K562 (cell line): Measurements from ENCODE around the gene PLA2G12B. TPM values are rescaled to one million over a fixed set of nuclear protein-coding genes. Genes with fewer than 3 reads are reported as not detected.
A peak's percentile ranks its signal among the peaks of the same experiment; 100 is the strongest.

ENCODE experiments used
- ATAC-seq: fragments of 200-7000 bp; cut with Tn5 transposase; 3 replicates; pipeline ENCODE4 v1.9.1; 2020; ENCODE audit warnings: moderate library complexity
- BruUV-seq: library from RNA; stranded (reverse); fragments of 400-500 nt; replicated peaks from 2 replicates; lab custom pipeline; 2021; lab: Mats Ljungman, UMichigan
- CTCF ChIA-PET: fragments of 300-600 bp; formaldehyde crosslinking; extraction: SDS; loops from one replicate; lab custom pipeline; 2021; ENCODE audit warnings: low intra/inter-chr PET ratio; lab: Yijun Ruan, JAX
- POLR2A ChIA-PET: fragments of 300-600, 350-650 bp; sonication (Branson Sonifier 250); formaldehyde crosslinking; extraction: SDS; loops from one replicate; lab custom pipeline; 2021; ENCODE audit warnings: antibody characterized with exemption, inconsistent platforms; lab: Yijun Ruan, JAX
- DNase-seq, 4 experiments: peaks; one replicate each; pipeline versions ENCODE4 v3.0.0 to v3.0.0-alpha.2; 2011 to 2018; ENCODE audit warnings: low spot score in 3 of 4, mixed read lengths in 3 of 4; ENCODE audit errors: extremely low read depth in 1 of 4
- FAIRE-seq: peaks from 2 replicates; lab custom pipeline; 2011; peaks lifted over from hg19 to GRCh38; lab: Jason Lieb, UNC
- H2AFZ ChIP-seq: 2 replicates; pipeline ENCODE4 v1.6.0; 2011; ENCODE audit warnings: low read depth, low read length, control low read depth, inconsistent platforms
- H3K27ac ChIP-seq: fragments of 200-600 bp; 3 replicates; pipeline ENCODE4 v1.8.0; 2011; ENCODE audit warnings: low read depth, mild to moderate bottlenecking, control low read depth, inconsistent platforms, low read length, moderate library complexity, mixed read lengths; ENCODE audit errors: extremely low read depth
- H3K27me3 ChIP-seq, 2 experiments: fragments of 300-600 bp in 1 of 2; 2 replicates in 1 of 2; 3 replicates in 1 of 2; pipeline versions ENCODE4 v1.6.0 to v1.8.0; 2011; ENCODE audit warnings: inconsistent platforms in 2 of 2, low read length in 2 of 2, mild to moderate bottlenecking in 1 of 2, mixed read lengths in 1 of 2, moderate library complexity in 1 of 2; ENCODE audit not compliant: control insufficient read depth in 2 of 2, insufficient read depth in 2 of 2
- H3K36me3 ChIP-seq: fragments of 300-600 bp; 3 replicates; pipeline ENCODE4 v1.8.0; 2011; ENCODE audit warnings: mild to moderate bottlenecking, low read length, inconsistent platforms; ENCODE audit not compliant: control insufficient read depth, insufficient read depth
- H3K4me1 ChIP-seq, 2 experiments: fragments of 200-600 bp in 1 of 2; replicated peaks in 1 of 2; 2 replicates in 1 of 2; 3 replicates in 1 of 2; pipeline versions ENCODE4 v1.5.1 to v1.8.0; 2011; ENCODE audit warnings: inconsistent platforms in 2 of 2, low read length in 2 of 2, mild to moderate bottlenecking in 1 of 2, mixed read lengths in 1 of 2, moderate library complexity in 1 of 2; ENCODE audit not compliant: control insufficient read depth in 2 of 2, insufficient read depth in 2 of 2
- H3K4me2 ChIP-seq: 2 replicates; pipeline ENCODE4 v1.6.1; 2011; ENCODE audit warnings: low read length, control low read depth, inconsistent platforms, mixed read lengths; ENCODE audit not compliant: insufficient read depth
- H3K4me3 ChIP-seq: fragments of 200-600 bp; sonication (generic), shearing (Covaris generic); 2 replicates; pipeline ENCODE4 v1.5.1; 2016; ENCODE audit warnings: control low read depth, inconsistent platforms
- H3K79me2 ChIP-seq: fragments of 200-600 bp; 3 replicates; pipeline ENCODE4 v1.8.0; 2011; ENCODE audit warnings: low read length, inconsistent platforms; ENCODE audit not compliant: control insufficient read depth, insufficient read depth
- H3K9ac ChIP-seq, 2 experiments: 2 replicates each; pipeline versions ENCODE4 v1.6.0 to v1.6.1; 2011; ENCODE audit warnings: low read depth in 2 of 2, low read length in 2 of 2, control low read depth in 1 of 2, inconsistent platforms in 1 of 2, mild to moderate bottlenecking in 1 of 2, mixed read lengths in 1 of 2; ENCODE audit not compliant: insufficient read depth in 1 of 2
- H3K9me1 ChIP-seq: one replicate; pipeline ENCODE4 v1.6.0; 2011; ENCODE audit warnings: inconsistent platforms, mild to moderate bottlenecking, low read length, moderate library complexity; ENCODE audit not compliant: control insufficient read depth, insufficient read depth
- H3K9me3 ChIP-seq: replicated peaks from 2 replicates; pipeline ENCODE4 v1.5.1; 2011; ENCODE audit warnings: low read depth, low read length, inconsistent platforms; ENCODE audit not compliant: control insufficient read depth, insufficient read depth
- H4K20me1 ChIP-seq: replicated peaks from 2 replicates; pipeline ENCODE4 v1.6.1; 2011; ENCODE audit warnings: low read length, inconsistent platforms, mixed read lengths; ENCODE audit not compliant: control insufficient read depth, insufficient read depth
- CUX1 ChIP-seq: fragments of 200-800 bp; sonication (Bioruptor generic); IDR thresholded peaks from 2 replicates; pipeline ENCODE4 v1.6.1; 2016; ENCODE audit warnings: missing genetic modification characterization, missing compliant biosample characterization
- JUN ChIP-seq, 2 experiments: sonication (generic) in 1 of 2; formaldehyde crosslinking in 1 of 2; IDR thresholded peaks; 2 replicates each; pipeline versions ENCODE4 v1.6.1 to v1.8.0; 2012 to 2022; ENCODE audit warnings: borderline replicate concordance in 2 of 2, mild to moderate bottlenecking in 2 of 2, improper control_type of control experiment in 1 of 2, low read depth in 1 of 2, low read length in 1 of 2, missing genetic modification reagents in 1 of 2
- KAT2B ChIP-seq: IDR thresholded peaks from one replicate; pipeline ENCODE4 v1.6.1; 2012; ENCODE audit warnings: low read depth, mild to moderate bottlenecking, control low read depth, inconsistent platforms, low read length, moderate library complexity
- MAFG ChIP-seq: fragments of 450-650 bp; conservative IDR thresholded peaks from 2 replicates; pipeline ENCODE4 v1.6.1; 2016; ENCODE audit warnings: missing genetic modification characterization, missing compliant biosample characterization
- NFIX ChIP-seq: fragments of 250-450 bp; sonication (Bioruptor Pico); IDR thresholded peaks from 2 replicates; pipeline ENCODE4 v1.4.0; 2020; ENCODE audit warnings: low read depth, mild to moderate bottlenecking, moderate library complexity
- PATZ1 ChIP-seq: fragments of 250-450 bp; sonication (Bioruptor Pico); IDR thresholded peaks from 2 replicates; pipeline ENCODE4 v1.5.0; 2020; ENCODE audit warnings: mild to moderate bottlenecking, borderline replicate concordance
- RAD21 ChIP-seq, 2 experiments: fragments of 250-450 bp in 1 of 2; fragments of 450-650 bp in 1 of 2; sonication (Bioruptor Pico) in 1 of 2; formaldehyde crosslinking in 1 of 2; IDR thresholded peaks in 1 of 2; conservative IDR thresholded peaks in 1 of 2; 2 replicates each; pipeline versions ENCODE4 v1.4.0 to v1.8.0; 2020 to 2022; ENCODE audit warnings: mild to moderate bottlenecking in 2 of 2, moderate library complexity in 1 of 2
- ZNF449 ChIP-seq: fragments of 250-450 bp; sonication (Bioruptor Pico); IDR thresholded peaks from 2 replicates; pipeline ENCODE4 v1.8.0; 2022; ENCODE audit warnings: moderate library complexity, mild to moderate bottlenecking, inconsistent platforms
- WGBS: fragments of 100-300 bp; shearing (Covaris generic); methylation state at CpG from one replicate; pipeline ENCODE4 v1.1.6; 2016; ENCODE audit warnings: low coverage, mixed read lengths; ENCODE audit not compliant: insufficient coverage; ENCODE audit errors: missing lambda C conversion rate; 5-methylcytosine and 5-hydroxymethylcytosine counted together
- in situ Hi-C: fragments of 300-500 bp; cut with MboI; formaldehyde crosslinking; loops from 4 replicates; pipeline ENCODE4 v1.15.0; 2018; ENCODE audit warnings: inconsistent platforms, mixed read lengths
- intact Hi-C: fragments of 100-400 bp; cut with micrococcal nuclease; formaldehyde crosslinking; loops from 2 replicates; pipeline ENCODE4 v1.14.2; 2022
- polyA plus RNA-seq, 8 experiments: library from polyadenylated mRNA; depleted of rRNA in 4 of 8; stranded (reverse) in 5 of 8; unstranded in 3 of 8; fragments of >200 nt; fragmentation: Nextera tagmentation in 2 of 8; fragmentation: Illumina TruSeq in 1 of 8; extraction: Ambion mirVana in 2 of 8; extraction: Trizol in 1 of 8; gene quantifications; 2 replicates each; pipeline versions ENCODE4 v1.2.1 to v1.2.3, GENCODE V29; 2011 to 2014; ENCODE audit warnings: inconsistent platforms in 1 of 8, missing spikeins in 1 of 8
- total RNA-seq, 7 experiments: library from RNA; depleted of rRNA in 6 of 7; stranded (reverse); fragments of >200 nt in 6 of 7; fragmentation: Illumina TruSeq in 2 of 7; extraction: Trizol in 2 of 7; gene quantifications; 2 replicates each; pipeline versions ENCODE4 v1.2.1 to v1.2.3, GENCODE V29; 2011 to 2021; ENCODE audit warnings: low replicate concordance in 1 of 7
- TF ChIP-seq, protein P1 (sequence below), 3 experiments: IDR thresholded peaks in 2 of 3; conservative IDR thresholded peaks in 1 of 3; 2 replicates each; pipeline ENCODE4 v1.5.1; 2011 to 2012; ENCODE audit warnings: low read length in 3 of 3, mild to moderate bottlenecking in 3 of 3, control low read depth in 2 of 3, improper control_type of control experiment in 1 of 3, inconsistent platforms in 1 of 3, low read depth in 1 of 3, mixed read lengths in 1 of 3, moderate library complexity in 1 of 3; ENCODE audit not compliant: insufficient read depth in 2 of 3

The PLA2G12B gene
- total and polyA plus RNA-seq, 9 of the 15 experiments (the other 6 are each of a cell fraction or from before 2014, with no cell fraction given): not detected

- Histone ChIP-seq H3K4me3 (no peak overlapping the region), H3K4me1 (no peaks in the 10 kb centered on the region), H3K9me3 (no peaks in the 10 kb centered on the region; the same call in 1 of the 2 replicates), H3K9ac (no peak overlapping the region), H3K79me2 (no peaks in the 10 kb centered on the region), H3K4me2 (no peak overlapping the region), H4K20me1 (no peaks in the 10 kb centered on the region), H3K36me3 (no peaks in the 10 kb centered on the region), H3K27ac (no peak overlapping the region), H3K27me3 (peaks cover 3 to 6% of the 10 kb centered on the region in 2 experiments), H3K9me1 (no peaks in the 10 kb centered on the region), H2AFZ (peak overlapping the region; percentile 25; the same call in 1 of the 2 replicates)
- ChIA-PET POLR2A (interaction anchor here (1.0 kb wide), 1 partner anchor 178 kb away, joined by 3 read pairs; the partner anchor contains the start of gene P4HA1), CTCF (no interaction called here)
- whole genome bisulfite sequencing: 9% methylated on average over 8 of the region's 8 CpGs
- BruUV-seq: no TSS peak
- intact Hi-C loops: no loop called here
- TF ChIP-seq RAD21 (CRISPR knock-in tag; conservative IDR thresholded peaks at IDR 0.05 in 1 of 2, IDR thresholded peaks at IDR 0.05 in 1 of 2) (peak in 1 of 2 experiments; percentile 51; a peak in 2 of 4 replicates), NFIX (CRISPR knock-in tag) (no peak), JUN (IDR thresholded peaks at IDR 0.05; ENCODE audit: borderline replicate concordance, low read depth, low read length) (no peak), JUN (CRISPR knock-in tag; IDR thresholded peaks at IDR 0.05; ENCODE audit: borderline replicate concordance) (no peak), KAT2B (no peak), PATZ1 (CRISPR knock-in tag) (no peak), CUX1 (CRISPR knock-in tag) (no peak), MAFG (tag) (no peak), ZNF449 (CRISPR knock-in tag) (no peak)
- TF ChIP-seq, protein P1, sequence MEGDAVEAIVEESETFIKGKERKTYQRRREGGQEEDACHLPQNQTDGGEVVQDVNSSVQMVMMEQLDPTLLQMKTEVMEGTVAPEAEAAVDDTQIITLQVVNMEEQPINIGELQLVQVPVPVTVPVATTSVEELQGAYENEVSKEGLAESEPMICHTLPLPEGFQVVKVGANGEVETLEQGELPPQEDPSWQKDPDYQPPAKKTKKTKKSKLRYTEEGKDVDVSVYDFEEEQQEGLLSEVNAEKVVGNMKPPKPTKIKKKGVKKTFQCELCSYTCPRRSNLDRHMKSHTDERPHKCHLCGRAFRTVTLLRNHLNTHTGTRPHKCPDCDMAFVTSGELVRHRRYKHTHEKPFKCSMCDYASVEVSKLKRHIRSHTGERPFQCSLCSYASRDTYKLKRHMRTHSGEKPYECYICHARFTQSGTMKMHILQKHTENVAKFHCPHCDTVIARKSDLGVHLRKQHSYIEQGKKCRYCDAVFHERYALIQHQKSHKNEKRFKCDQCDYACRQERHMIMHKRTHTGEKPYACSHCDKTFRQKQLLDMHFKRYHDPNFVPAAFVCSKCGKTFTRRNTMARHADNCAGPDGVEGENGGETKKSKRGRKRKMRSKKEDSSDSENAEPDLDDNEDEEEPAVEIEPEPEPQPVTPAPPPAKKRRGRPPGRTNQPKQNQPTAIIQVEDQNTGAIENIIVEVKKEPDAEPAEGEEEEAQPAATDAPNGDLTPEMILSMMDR (IDR thresholded peaks at IDR 0.05 in 2 of 3, conservative IDR thresholded peaks at IDR 0.05 in 1 of 3; ENCODE audit: insufficient read depth in 2 of 3, low read depth in 1 of 3, low read length in 3 of 3): peak in 1 of 3 experiments; percentile 25; a peak in 1 of 6 replicates
- in situ Hi-C loops: no loop called here
- DNase-seq (no peak), ATAC-seq (no peak), FAIRE-seq (no peak)
These were observed 36.3 kb downstream of the PLA2G12B start for GRCh38 chr10:72918352-72918751.
